OCI-LY3 (cell line): ENCODE measurements around the gene CXXC1.

Experiments
- EZH2phosphoT487 ChIP-seq: fragments of 200-600 bp; shearing (Covaris generic); IDR thresholded peaks from 2 replicates; pipeline ENCODE4 v1.6.1; 2018; ENCODE audit warnings: antibody characterized with exemption, mixed run types, low read depth
- TF ChIP-seq, protein P1 (sequence below): fragments of 200-600, 300-600 bp; sonication (generic); IDR thresholded peaks from 2 replicates; pipeline ENCODE4 v1.5.1; 2014; ENCODE audit warnings: antibody characterized with exemption, low read length, low read depth

DNA sequence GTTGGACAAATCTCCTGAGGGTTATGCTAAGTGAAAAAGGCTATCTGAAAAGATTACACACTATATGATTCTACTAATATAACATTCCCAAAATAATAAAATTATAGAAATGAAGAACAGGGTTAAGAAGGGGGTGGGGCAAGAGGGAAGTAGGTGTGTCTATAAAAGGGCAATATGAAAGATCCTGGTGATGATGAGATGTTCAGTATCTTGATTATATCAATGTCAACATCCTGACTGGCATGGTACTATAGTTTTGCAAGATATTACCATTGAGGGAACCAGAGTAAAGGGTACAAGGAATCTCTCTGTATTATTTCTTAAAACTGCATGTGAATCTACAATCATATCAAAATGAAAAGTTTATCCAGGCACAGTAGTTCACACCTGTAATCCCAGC, 37.9 kb downstream of the CXXC1 start:
- TF ChIP-seq, protein P1, sequence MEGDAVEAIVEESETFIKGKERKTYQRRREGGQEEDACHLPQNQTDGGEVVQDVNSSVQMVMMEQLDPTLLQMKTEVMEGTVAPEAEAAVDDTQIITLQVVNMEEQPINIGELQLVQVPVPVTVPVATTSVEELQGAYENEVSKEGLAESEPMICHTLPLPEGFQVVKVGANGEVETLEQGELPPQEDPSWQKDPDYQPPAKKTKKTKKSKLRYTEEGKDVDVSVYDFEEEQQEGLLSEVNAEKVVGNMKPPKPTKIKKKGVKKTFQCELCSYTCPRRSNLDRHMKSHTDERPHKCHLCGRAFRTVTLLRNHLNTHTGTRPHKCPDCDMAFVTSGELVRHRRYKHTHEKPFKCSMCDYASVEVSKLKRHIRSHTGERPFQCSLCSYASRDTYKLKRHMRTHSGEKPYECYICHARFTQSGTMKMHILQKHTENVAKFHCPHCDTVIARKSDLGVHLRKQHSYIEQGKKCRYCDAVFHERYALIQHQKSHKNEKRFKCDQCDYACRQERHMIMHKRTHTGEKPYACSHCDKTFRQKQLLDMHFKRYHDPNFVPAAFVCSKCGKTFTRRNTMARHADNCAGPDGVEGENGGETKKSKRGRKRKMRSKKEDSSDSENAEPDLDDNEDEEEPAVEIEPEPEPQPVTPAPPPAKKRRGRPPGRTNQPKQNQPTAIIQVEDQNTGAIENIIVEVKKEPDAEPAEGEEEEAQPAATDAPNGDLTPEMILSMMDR, result no peak
- TF ChIP-seq EZH2phosphoT487, result no peak
